ENCODE results near the gene SH3TC1. TPM values are rescaled to one million over a fixed set of nuclear protein-coding genes. Genes with fewer than 3 reads are reported as not detected.
A peak's percentile ranks its signal among the peaks of the same experiment; 100 is the strongest.

SH3TC1 gene
- total and polyA plus RNA-seq, 2 of the 8 experiments (the other 6 are each of a cell fraction or from before 2014, with no cell fraction given): 0.15 TPM; not detected in 1

DNA sequence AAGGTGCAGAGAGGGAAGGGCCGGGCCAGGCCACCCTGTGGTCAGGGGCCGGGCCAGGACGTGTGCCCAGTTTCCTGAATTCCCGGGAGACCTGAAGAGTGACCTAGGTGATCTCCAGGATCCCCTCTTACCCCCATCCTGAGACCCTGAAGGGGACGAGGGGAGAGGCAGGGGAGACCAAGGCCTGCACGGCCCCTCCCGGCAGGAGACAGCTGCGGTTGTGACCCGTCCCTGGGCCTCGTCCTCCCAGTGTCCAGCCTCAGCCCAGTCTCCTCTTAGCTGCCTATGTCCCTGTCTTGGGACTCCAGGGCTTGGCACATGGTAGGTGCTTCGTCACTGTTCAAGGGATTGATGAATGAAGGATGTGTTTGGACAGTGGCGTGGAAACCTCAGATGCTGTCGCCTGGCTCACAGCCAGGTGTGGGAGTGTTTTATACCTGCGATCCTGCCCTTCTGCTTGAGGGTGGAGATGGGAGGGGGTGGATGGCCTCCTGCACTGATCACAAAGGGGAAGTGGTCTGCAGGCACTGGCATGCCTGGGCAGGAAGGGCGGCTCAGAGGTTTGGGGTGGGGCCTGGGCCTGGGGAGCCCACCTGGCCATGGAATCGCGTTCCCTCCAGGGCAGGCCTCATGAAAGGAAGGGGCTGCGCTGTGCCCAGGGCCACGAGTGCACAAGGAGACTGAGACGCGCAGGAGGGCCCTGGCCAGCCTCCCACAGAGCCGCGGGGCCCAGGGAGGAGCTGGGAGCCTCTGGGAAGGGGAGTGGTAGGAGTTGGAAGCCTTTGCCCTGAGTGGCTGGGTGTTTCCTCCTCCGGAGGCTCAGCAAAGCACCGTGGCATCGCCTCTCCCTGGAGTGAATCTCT lies 6.9 kb downstream of the SH3TC1 start:
- no peak overlapping the region for H2BK20ac ChIP-seq (ENCODE audit: low read length)
- no peak overlapping the region for H3K4ac ChIP-seq (replicated peaks; ENCODE audit: insufficient read length, low read depth, low read length)
- H2AFZ ChIP-seq (ENCODE audit: low read length): no peak overlapping the region
- H3K23me2 ChIP-seq (ENCODE audit: low read depth, low read length): no peaks in the 10 kb centered on the region; the same call in 1 of the 2 replicates
- peak overlapping the region; percentile 7; the same call in 1 of the 2 replicates for H3K18ac ChIP-seq (ENCODE audit: extremely low read depth, low read length)
- H3K4me2 ChIP-seq (ENCODE audit: insufficient read depth in 1 of 2, low read depth in 2 of 2, low read length in 2 of 2): no peak overlapping the region
- peak overlapping the region; percentile 39; the same call in 1 of the 2 replicates for H2AK5ac ChIP-seq (ENCODE audit: low read depth, low read length)
- no peaks in the 10 kb centered on the region for H3K79me1 ChIP-seq (ENCODE audit: low read depth, low read length)
- CTCF ChIA-PET (ENCODE audit: partially characterized antibody): interaction anchor here (1.0 to 4.6 kb wide), 5 partner anchors 11 to 61 kb away, joined by 3 to 17 read pairs (median 6); no protein-coding TSS in a partner anchor
- H3K23ac ChIP-seq (ENCODE audit: insufficient read length): no peak overlapping the region
- no peaks in the 10 kb centered on the region; a peak in 2 of 7 replicates for H3K4me1 ChIP-seq (replicated peaks in 1 of 4; ENCODE audit: control insufficient read depth in 3 of 4, insufficient read depth in 4 of 4, low read length in 3 of 4)
- no peak overlapping the region for H3K56ac ChIP-seq (replicated peaks; ENCODE audit: insufficient read length, low read depth, low read length)
- H2BK120ac ChIP-seq (replicated peaks; ENCODE audit: low read depth, low read length): no peak overlapping the region
- no peak overlapping the region for H3K4me3 ChIP-seq (ENCODE audit: extremely low read depth in 1 of 4, insufficient read depth in 2 of 4, low read depth in 3 of 4, low read length in 4 of 4)
- no peak overlapping the region for H4K5ac ChIP-seq (ENCODE audit: insufficient read length, low read depth, low read length)
- H3K27ac ChIP-seq (ENCODE audit: low read depth, low read length): no peak overlapping the region
- H2BK5ac ChIP-seq (ENCODE audit: low read depth, low read length): peak overlapping the region; percentile 71
- no peak overlapping the region for H3K9ac ChIP-seq (replicated peaks in 1 of 4; ENCODE audit: extremely low read depth in 1 of 4, low read depth in 3 of 4, low read length in 3 of 4)
- WGBS, 2 experiments (ENCODE audit: extremely low coverage in 1 of 2, insufficient coverage in 1 of 2, insufficient read length in 1 of 2, insufficient replicate concordance in 2 of 2, low coverage in 1 of 2, low lambda C conversion rate in 2 of 2, missing lambda C conversion rate in 1 of 2): 89% methylated on average over 24 of the region's 26 CpGs; no CpG with 5 or more reads in 1 of the 2 experiments
- H4K8ac ChIP-seq (ENCODE audit: extremely low read depth, insufficient read depth, low read length): peak overlapping the region; percentile 83; the same call in 1 of the 2 replicates
- no peaks in the 10 kb centered on the region for H3K27me3 ChIP-seq (replicated peaks in 1 of 4; ENCODE audit: control insufficient read depth in 3 of 4, extremely low read depth in 1 of 4, insufficient read depth in 3 of 4, low read length in 3 of 4)
- no peak for DNase-seq (ENCODE audit: low read depth in 1 of 2, low spot score in 2 of 2)
- FAIRE-seq: no peak
- POLR2A ChIA-PET (ENCODE audit: partially characterized antibody): no interaction called here
- H3K79me2 ChIP-seq (ENCODE audit: control insufficient read depth in 1 of 2, insufficient read depth in 2 of 2, low read length in 2 of 2): no peaks in the 10 kb centered on the region
- no peak overlapping the region for H2BK15ac ChIP-seq (ENCODE audit: low read length)
- H4K91ac ChIP-seq (replicated peaks; ENCODE audit: insufficient read length, low read length): peak overlapping the region; percentile 51
- H4K20me1 ChIP-seq (replicated peaks in 1 of 2; ENCODE audit: control insufficient read depth in 1 of 2, insufficient read depth in 2 of 2, low read length in 2 of 2): no peaks in the 10 kb centered on the region
- H2BK12ac ChIP-seq (ENCODE audit: low read depth, low read length): peak overlapping the region; percentile 90; the same call in 1 of the 2 replicates
- no peak overlapping the region for H3K14ac ChIP-seq (ENCODE audit: insufficient read length)
- H3K9me3 ChIP-seq (ENCODE audit: insufficient read depth in 2 of 2, low read depth in 1 of 2, low read length in 1 of 2): no peaks in the 10 kb centered on the region
- H3K36me3 ChIP-seq (ENCODE audit: control insufficient read depth in 2 of 4, insufficient read depth in 4 of 4, low read length in 3 of 4): no peaks in the 10 kb centered on the region
- TF ChIP-seq CEBPB (IDR thresholded peaks at IDR 0.05; ENCODE audit: low read depth, low read length) (no peak), GTF2F1 (IDR thresholded peaks at IDR 0.05; ENCODE audit: borderline replicate concordance, low read depth, low read length) (no peak), KDM1A (IDR thresholded peaks at IDR 0.05; ENCODE audit: borderline replicate concordance, low read length) (no peak), CBX5 (IDR thresholded peaks at IDR 0.05; ENCODE audit: low read depth, low read length) (no peak), FOSL1 (IDR thresholded peaks at IDR 0.05; ENCODE audit: insufficient read depth, low read depth, low read length) (no peak)
- TF ChIP-seq, protein P1, sequence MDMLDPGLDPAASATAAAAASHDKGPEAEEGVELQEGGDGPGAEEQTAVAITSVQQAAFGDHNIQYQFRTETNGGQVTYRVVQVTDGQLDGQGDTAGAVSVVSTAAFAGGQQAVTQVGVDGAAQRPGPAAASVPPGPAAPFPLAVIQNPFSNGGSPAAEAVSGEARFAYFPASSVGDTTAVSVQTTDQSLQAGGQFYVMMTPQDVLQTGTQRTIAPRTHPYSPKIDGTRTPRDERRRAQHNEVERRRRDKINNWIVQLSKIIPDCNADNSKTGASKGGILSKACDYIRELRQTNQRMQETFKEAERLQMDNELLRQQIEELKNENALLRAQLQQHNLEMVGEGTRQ (IDR thresholded peaks at IDR 0.05; ENCODE audit: low read length): no peak
